WI38 (cell line): ENCODE data around the gene ARPIN.
"Not testable (repeated sequence)": the region's sequence is repeated elsewhere in the genome, so short reads cannot be mapped to it uniquely, and the experiment has no call there.

Experiments
- H3K4me3 ChIP-seq: 2 replicates; pipeline ENCODE4 v1.5.1; 2011; ENCODE audit warnings: low read depth, mild to moderate bottlenecking, control low read depth, low read length
- TF ChIP-seq, protein P1 (sequence below): IDR thresholded peaks from 2 replicates; pipeline ENCODE4 v1.5.1; 2012; ENCODE audit warnings: low read depth, mild to moderate bottlenecking, control low read depth, low read length

Gene ARPIN

DNA sequence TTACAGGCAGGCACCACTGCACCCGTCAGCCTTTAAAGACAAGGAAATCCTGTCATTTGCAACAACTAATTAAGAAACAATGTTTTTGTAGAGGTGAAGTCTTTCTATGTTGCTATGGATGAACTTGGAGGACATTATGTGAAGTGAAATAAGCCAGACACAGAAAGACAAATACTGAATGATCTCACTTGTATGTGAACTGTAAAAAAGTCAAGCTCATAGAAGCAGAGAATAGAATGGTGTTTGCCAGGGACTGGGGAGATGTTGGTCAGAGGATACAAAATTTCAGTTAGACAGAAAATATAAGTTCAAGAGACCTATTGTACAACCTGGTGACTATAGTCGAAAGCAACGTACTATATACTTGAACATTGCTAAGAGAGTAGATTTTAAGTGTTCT lies 27.2 kb upstream of the ARPIN start:
- no peak overlapping the region for H3K4me3 ChIP-seq
- TF ChIP-seq, protein P1, sequence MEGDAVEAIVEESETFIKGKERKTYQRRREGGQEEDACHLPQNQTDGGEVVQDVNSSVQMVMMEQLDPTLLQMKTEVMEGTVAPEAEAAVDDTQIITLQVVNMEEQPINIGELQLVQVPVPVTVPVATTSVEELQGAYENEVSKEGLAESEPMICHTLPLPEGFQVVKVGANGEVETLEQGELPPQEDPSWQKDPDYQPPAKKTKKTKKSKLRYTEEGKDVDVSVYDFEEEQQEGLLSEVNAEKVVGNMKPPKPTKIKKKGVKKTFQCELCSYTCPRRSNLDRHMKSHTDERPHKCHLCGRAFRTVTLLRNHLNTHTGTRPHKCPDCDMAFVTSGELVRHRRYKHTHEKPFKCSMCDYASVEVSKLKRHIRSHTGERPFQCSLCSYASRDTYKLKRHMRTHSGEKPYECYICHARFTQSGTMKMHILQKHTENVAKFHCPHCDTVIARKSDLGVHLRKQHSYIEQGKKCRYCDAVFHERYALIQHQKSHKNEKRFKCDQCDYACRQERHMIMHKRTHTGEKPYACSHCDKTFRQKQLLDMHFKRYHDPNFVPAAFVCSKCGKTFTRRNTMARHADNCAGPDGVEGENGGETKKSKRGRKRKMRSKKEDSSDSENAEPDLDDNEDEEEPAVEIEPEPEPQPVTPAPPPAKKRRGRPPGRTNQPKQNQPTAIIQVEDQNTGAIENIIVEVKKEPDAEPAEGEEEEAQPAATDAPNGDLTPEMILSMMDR = no peak

DNA sequence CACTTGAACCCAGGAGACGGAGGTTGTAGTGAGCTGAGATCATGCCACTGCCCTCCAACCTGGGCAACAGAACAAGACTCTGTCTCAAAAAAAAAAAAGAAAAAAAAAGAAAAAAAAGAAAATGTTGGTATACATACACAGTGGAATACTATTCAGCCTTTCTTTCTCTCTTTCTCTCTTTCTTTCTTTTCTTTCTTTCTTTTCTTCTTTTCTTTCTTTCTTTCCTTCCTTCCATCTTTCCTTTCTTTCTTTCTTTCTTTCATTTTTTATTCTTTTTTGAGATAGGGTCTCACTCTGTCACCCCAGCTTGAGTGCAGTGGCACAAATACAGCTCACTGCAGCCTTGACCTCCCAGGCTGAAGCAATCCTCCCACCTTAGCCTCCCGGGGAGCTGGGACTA lies 26.6 kb upstream of the ARPIN start:
- H3K4me3 ChIP-seq = not testable (repeated sequence)

DNA sequence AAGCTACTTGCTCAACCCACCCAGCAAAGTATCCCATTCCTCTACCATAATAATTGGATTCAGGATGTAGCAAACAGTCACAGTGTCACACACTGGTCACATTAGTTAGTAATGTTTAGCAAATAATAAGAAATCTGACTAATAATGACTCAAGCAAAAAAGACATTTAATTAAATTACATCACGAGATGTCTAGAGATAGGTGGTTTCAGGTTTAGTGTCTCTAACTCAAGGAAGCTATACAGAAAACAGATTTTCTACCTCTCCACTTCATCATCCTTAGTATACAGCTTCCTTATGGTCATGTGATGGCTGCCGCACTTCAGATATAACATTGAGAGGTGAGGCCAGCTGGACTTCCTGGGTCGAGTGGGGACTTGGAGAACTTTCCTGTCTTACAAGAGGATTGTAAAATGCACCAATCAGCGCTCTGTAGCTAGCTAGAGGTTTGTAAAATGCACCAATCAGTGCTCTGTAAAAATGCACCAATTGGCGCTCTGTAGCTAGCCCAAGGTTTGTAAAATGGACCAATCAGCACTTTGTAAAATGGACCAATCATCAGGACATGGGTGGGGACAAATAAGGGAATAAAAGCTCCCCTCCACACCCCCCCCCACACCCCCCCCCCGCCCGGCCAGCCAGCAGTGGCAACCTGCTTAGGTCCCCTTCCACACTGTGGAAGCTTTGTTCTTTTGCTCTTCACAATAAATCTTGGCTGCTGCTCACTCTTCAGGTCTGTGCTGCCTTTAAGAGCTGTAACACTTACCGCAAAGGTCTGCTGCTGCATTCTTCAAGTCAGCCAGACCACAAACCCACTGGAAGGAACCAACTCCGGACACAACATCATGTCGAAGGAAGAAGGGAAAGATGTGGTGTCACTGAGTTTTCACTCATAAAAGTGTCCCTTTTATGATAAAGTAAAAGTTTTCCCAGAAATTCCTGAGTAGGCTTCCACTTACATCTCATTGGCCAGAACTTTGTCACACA lies 24.9 kb upstream of the ARPIN start:
- H3K4me3 ChIP-seq = no peak overlapping the region
- TF ChIP-seq, protein P1 = no peak

DNA sequence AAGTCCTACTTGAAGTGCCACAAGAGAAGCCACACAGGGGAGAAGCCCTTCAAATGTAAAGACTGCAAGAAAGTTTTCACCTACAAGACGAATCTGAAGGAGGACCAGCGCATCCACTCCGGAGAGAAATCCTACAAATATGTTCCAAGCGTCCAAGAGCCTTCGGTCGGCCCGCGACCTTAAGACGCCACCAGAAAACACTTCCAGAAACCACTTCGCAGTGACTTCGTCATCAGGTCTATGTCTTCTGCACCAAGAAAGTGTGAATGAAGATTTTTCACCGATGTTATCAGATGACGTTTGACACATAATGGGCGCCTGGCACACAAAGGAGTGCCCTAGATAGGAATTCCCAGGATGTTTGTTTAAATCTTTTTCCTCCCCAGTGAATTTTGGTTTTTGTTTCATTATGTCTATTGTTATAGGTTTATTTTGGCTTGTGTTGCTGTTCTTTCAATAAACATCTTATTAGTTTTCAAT lies 24.1 kb upstream of the ARPIN start:
- TF ChIP-seq, protein P1 = no peak
- H3K4me3 ChIP-seq = no peak overlapping the region

DNA sequence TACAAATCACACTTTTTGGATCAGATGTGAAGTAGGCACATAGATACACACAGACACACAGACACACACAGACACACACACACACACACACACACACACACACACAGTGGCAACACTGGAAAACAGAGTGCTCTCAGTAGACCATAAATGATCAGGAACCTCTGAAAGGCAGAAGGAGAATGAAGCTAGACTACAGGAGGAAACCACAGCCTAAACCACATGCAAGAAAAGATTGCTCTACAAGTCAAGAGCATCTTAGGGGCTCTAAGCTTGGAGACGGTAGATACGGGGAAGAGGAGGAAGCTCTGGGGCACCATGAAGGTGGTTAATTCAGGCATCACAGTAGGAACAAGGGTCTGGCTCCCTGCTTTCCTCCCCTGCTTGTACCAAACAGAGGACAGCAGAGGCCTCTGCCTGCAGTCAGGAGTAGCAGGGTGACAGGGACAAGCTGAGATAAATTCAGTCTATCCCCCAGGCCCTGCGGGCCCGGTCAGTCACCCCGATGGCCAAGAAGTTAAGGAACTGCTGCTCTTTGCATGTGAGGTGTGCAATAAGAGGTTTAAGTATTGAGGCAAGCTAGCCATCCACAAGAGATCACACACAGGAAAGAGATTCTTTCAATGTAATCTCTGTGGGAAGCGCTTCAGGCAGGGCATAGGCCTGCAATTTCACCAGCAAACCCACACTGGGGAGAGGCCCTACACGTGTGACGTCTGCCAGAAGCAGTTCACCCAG lies 23.5 kb upstream of the ARPIN start:
- no peak overlapping the region for H3K4me3 ChIP-seq
- TF ChIP-seq, protein P1 = no peak

DNA sequence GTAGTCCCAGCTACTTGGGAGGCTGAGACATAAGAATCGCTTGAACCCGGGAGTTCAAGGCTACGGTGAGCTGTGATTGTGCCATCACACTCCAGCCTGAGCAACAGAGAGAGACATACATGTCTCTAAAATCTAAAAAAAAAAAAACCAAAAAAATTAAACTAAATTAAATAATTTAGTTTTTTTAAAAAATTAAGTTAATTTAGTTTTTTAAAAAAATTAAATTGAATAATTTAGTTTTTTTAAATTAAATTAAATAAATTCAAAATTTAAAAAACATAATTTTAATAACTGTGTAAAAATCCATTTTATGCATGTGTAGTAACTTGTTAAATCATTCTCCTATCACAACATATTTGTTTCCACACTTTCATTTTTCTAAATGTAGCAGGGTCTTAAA lies 20.1 kb upstream of the ARPIN start:
- TF ChIP-seq, protein P1 = no peak
- H3K4me3 ChIP-seq = no peak overlapping the region

DNA sequence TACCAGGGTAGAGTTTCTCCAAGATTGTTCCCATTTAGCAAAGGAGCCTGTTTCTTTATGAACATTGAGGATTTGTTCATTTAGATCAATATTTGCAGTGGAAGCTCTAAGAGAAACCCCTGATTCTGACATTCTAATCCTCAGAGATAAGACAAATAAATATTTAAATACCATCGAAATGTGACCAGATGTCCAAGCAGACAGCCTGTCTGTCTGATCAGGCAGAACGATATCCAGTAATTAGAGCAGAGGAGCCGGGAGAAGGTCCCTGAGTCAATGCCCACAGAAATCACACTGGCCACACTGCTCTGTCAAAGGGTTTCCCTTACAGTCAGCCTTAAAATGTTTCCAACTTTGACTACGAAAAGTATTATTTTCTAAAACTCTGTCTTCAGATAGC lies 15.7 kb upstream of the ARPIN start:
- TF ChIP-seq, protein P1 = no peak
- no peak overlapping the region for H3K4me3 ChIP-seq
